NCI-H524 (cell line): ENCODE data around the gene RPA1.

Experiments used
- DNase-seq, 2 experiments: peaks; one replicate each; lab custom pipeline; 2025; lab: John Stamatoyannopoulos, UW

RPA1 gene

GRCh38 chr17:1942666-1943435 lies 113.0 kb downstream of the RPA1 start:
- no peak for DNase-seq

- no peak for DNase-seq
Observed at GRCh38 chr17:1943436-1943831, 113.6 kb downstream of the RPA1 start.

- no peak for DNase-seq
Observed at GRCh38 chr17:1945621-1946020, 115.8 kb downstream of the RPA1 start.

GRCh38 chr17:1946021-1946932 lies 116.5 kb downstream of the RPA1 start:
- DNase-seq, result no peak

GRCh38 chr17:1947229-1947742 lies 117.5 kb downstream of the RPA1 start:
- no peak for DNase-seq

- DNase-seq, result no peak
Observed at GRCh38 chr17:1947743-1948516, 118.1 kb downstream of the RPA1 start.

GRCh38 chr17:1948517-1948825 lies 118.7 kb downstream of the RPA1 start:
- no peak for DNase-seq
